HG03342 (cell line): ENCODE measurements around the gene PRG2.
A peak's percentile ranks its signal among the peaks of the same experiment; 100 is the strongest.
"Not testable (repeated sequence)": the region's sequence is repeated elsewhere in the genome, so short reads cannot be mapped to it uniquely, and the experiment has no call there.

ENCODE experiments used
- ATAC-seq: cut with Tn5 transposase; IDR thresholded peaks from one replicate; pipeline ENCODE4 v1.9.1; 2021; ENCODE audit warnings: mild to moderate bottlenecking, moderate library complexity; ENCODE audit not compliant: unreplicated experiment

Gene PRG2

GRCh38 chr11:57348636-57349313, 41.7 kb downstream of the PRG2 start:
- no peak for ATAC-seq

- no peak for ATAC-seq
Observed at GRCh38 chr11:57348052-57348451, 42.4 kb downstream of the PRG2 start.

GRCh38 chr11:57347336-57347735, 43.1 kb downstream of the PRG2 start:
- no peak for ATAC-seq

- peak; percentile 71 for ATAC-seq
Observed at GRCh38 chr11:57345555-57346211, 44.8 kb downstream of the PRG2 start.

- no peak for ATAC-seq
Observed at GRCh38 chr11:57344826-57345225, 45.6 kb downstream of the PRG2 start.

GRCh38 chr11:57343825-57344224, 46.6 kb downstream of the PRG2 start:
- no peak for ATAC-seq

- ATAC-seq, result no peak
Observed at GRCh38 chr11:57342702-57343101, 47.7 kb downstream of the PRG2 start.

- no peak for ATAC-seq
Observed at GRCh38 chr11:57341250-57341808, 49.1 kb downstream of the PRG2 start.

- ATAC-seq, result no peak
Observed at GRCh38 chr11:57340039-57340615, 50.3 kb downstream of the PRG2 start.

- ATAC-seq, result no peak
Observed at GRCh38 chr11:57339328-57339727, 51.1 kb downstream of the PRG2 start.

GRCh38 chr11:57338142-57338541, 52.3 kb downstream of the PRG2 start, which contains the start of gene P2RX3:
P2RX3 (plus strand) TSS chr11:57338352; CDS start chr11:57338551, 199 bp downstream.
- ATAC-seq, result no peak

GRCh38 chr11:57336856-57337255, 53.6 kb downstream of the PRG2 start:
- not testable (repeated sequence) for ATAC-seq
